HG02852 (cell line): Measurements from ENCODE around the gene IL11.

ENCODE experiments used
- ATAC-seq: cut with Tn5 transposase; IDR thresholded peaks from one replicate; pipeline ENCODE4 v1.9.1; 2021; ENCODE audit warnings: mild to moderate bottlenecking, moderate library complexity; ENCODE audit not compliant: unreplicated experiment

IL11 gene

DNA sequence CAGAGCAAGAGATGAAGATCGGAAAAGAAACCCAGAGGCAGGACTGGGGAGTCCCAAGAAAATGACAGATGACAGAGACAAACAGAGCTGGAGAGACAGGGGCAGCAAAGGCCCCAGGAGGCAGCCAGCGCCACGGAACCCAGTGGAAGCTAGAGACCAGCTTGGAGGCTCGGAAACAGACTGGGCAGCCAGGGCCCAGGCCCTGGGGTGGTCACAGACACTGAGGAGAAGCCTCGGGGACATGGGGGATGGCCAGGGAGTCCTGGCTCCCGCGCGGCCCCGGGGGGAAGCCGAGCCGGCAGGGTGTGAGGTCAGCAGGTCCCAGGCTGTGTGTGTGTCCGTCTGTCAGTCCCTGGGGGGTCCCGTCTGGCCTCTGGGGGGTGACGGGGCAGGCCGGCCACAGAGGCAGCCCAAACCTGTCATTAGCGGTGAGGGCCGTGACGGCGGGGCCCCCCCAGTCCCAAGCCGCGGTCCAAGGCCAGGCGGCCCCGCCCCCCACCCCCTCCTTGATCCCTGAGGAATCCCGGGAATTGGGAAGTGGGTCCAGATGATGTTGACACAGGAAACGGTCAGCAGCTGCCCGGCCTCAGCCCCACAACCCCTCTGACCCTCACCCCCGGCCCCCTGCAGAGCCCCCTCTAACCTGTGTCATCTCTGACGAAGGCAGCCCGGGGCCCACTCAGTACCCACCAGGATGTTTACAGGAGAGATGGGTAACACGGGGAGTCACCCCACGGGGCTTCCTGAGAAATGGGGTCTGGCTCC lies 3.9 kb upstream of the IL11 start:
- no peak for ATAC-seq

DNA sequence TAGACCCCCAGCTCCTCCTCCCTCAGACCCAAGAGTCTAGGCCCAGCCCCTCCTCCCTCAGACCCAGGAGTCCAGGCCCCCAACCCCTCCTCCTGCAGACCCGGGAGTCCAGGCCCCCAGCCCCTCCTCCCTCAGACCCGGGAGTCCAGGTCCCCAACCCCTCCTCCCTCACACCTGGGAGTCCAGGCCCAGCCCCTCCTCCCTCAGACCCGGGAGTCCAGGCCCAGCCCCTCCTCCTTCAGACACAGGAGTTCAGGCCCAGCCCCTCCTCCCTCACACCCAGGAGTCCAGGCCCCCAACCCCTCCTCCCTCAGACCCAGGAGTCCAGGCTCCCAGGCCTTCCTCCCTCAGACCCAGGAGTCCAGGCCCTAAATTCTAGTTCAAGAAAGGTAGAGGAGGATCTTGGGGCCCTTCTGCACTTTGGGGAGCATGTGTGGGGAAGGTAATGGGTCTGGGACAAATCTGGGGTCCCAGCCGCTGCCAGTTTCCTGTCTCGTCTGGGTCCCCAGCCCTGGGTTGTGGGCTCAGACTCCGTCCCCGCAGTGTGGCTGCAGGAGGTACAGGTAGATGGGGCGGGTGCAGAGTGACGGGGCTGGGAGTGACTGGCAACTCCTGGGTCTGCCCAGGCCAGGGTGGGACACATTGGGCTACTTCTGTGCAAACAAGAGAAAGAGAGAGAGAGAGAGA lies 3.2 kb upstream of the IL11 start:
- no peak for ATAC-seq

- no peak for ATAC-seq
These were observed 2.2 kb upstream of the IL11 start for GRCh38 chr19:55372316-55373081.

DNA sequence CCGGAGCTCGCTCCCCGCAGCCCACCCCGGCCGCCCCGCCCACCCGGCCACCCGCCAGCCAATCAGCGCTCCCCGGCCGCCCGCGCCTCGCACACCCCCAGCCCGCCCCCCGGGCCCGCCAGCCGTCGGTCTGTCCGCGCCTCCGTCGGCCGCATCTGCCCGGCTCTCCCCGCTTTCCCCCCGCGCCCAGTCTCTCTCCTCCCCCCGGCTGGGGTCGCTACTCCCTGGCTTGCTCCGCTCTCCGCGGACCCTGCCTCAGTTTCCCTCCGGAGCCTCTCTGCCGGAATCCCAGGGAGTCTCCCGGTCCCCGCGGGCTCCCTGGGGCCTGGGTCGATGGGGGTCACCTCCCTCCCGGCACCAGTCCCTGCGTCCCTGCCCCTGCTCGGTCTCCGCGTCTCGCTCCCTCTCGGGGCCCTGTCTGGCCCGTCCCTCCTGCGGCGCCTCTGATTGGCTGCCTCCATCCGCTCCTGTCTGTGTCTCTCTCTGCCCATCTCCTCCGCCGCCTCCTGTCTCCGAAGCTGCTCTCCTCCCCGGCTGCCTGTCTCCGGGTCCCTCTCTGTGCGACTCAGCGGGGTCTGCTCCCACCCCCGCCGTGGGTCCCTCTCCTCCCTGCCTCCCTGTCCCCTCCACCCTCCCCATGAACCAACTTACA lies 484 bp downstream of the IL11 start:
- no peak for ATAC-seq

GRCh38 chr19:55368701-55369563 lies 1.3 kb downstream of the IL11 start:
- no peak for ATAC-seq

- ATAC-seq = no peak
These were observed 2.2 kb downstream of the IL11 start for GRCh38 chr19:55368106-55368505.

GRCh38 chr19:55366790-55367189 lies 3.5 kb downstream of the IL11 start:
- no peak for ATAC-seq

DNA sequence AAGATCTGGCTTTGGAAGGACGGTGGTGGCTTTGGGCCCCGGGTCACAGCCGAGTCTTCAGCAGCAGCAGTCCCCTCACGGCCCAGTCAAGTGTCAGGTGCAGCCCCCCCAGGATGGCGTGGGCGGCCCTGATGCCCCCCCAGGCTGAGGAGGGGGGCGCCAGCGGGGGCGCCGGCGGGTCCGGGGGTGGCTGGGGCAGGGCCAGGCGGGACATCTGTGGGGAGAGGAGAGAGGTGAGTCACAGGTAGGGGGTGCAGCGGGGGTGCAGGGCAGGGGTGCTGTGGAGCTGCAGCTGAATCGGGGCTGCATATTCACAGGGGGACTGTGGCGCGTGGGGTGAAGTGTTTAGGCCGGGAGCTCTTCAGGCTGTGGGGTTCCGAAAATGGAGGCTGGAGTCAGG lies 4.3 kb downstream of the IL11 start:
- no peak for ATAC-seq

- ATAC-seq = no peak
These were observed 5.0 kb downstream of the IL11 start for GRCh38 chr19:55365245-55365644.

DNA sequence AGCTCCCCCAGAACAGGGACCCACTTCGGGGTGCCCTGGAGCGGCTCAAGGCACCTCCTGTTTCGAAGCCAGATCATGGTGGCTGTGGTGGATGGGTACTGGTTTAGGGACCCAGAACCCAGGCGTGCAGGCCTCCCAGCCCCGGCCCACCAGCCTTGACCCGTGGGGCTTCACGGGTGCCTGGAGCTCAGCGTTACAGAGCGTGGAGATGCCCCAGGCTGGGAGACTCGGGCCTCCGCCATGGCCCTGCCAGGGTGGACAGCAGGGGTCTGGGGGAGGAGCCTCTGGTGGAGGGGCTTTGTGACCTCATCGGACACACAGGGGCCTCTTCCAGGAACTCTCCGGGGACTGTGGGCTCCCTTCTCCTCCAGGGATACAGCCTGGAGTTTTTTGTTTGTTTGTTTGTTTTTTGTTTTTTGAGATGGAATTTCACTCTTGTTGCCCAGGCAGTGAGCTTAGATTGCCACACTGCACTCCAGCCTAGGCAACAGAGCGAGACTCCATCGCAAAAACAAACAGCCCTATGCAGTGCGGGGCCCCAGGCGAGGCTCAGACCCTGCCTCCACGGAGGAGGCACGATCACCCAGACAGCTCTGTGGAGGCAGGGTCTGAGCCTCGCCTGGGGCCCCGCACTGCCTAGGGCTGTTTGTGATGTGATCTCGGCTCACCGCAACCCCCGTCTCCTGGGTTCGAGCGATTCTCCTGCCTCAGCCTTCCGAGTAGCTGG lies 7.1 kb downstream of the IL11 start, which contains the start of gene GARIN5B:
Gene GARIN5B, minus strand, starts transcription at position 271 of the 727 bp plus-strand sequence. Its CDS starts 194 bp downstream, at position 77.
- no peak for ATAC-seq

GRCh38 chr19:55362174-55362989 lies 7.9 kb downstream of the IL11 start:
- ATAC-seq = no peak

DNA sequence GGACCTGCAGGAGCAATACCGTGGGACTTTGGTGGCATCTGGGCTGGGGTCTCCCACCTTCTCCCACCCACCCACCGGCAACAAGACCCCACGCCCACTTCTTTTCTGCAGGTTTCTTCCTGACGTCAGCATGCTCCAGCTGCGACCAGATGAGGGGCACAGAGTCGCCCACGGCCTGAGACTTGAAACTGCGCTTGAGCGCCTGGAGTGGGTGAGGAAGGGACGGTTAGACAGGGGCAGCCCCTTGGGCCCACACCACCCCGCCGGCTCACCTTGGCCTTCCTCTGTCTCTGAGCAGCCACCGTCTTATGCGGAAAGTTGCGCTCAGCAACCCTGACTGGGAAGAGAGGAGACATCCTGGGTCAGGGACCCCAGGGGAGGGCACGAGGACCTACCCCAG lies 9.4 kb downstream of the IL11 start:
- ATAC-seq = no peak

DNA sequence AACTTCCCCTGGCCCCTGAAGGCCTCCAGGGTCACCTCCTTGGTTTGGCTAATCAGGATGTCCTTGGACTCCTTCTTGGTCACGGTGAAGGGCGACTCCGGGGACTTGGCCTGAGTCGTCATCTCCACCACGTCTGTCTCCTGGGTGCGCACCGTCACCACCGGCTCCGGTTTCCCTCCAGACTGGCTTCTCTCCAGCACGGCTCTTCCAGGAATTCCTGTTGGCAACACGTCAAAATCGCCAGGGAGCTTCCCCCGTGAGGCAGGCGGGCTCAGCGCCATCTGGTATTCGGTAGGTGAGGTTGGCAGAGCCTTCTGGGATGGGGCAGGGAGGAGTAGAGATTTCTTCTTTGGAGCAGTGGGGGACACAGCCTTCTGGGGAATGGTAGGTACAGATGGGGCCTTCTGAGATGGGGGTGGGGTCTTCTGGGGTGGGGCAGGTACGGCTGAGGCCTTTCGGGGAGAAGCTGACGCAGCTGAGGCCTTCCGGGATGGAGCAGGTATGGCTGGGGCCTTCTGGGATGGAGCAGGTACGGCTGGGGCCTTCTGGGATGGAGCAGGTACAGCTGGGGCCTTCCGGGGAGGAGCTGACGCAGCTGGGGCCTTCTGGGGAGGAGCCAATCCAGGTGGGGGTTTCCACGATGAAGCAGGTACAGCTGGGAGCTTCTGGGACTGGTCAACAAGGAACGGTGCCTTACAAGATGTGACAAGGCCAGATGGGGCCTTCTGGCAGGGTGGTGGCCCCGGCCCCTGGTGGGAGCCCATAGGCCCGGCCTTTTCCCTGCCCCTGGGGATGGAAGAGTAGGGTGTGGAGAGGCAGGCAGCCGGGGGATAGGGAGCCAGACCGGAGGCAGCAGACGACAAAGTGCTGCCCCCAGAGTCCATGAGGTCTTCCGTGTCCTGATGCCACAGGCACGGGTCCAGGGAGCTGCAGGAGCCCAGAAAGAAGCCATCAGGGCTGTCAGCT lies 11.0 kb downstream of the IL11 start:
- no peak for ATAC-seq

DNA sequence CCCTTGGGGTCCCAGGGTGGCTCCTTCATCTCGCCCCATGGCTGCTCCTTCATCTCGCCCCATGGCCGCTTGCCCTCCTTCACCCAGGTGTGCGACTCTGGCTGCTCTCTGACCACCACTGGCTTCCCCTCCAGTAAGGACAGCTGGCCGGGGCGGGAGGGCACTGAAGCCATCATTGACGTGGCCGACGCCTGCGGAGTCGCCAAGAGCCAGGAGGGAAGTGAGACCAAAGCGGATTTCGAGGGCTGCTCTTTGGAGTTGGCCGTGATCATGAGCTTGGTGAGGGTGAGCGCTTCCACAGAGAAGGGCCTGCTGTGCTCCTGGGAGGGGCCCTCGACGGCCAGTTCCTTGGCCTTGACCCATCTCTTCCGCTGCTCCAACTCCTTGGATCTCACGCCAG lies 11.8 kb downstream of the IL11 start:
- no peak for ATAC-seq

DNA sequence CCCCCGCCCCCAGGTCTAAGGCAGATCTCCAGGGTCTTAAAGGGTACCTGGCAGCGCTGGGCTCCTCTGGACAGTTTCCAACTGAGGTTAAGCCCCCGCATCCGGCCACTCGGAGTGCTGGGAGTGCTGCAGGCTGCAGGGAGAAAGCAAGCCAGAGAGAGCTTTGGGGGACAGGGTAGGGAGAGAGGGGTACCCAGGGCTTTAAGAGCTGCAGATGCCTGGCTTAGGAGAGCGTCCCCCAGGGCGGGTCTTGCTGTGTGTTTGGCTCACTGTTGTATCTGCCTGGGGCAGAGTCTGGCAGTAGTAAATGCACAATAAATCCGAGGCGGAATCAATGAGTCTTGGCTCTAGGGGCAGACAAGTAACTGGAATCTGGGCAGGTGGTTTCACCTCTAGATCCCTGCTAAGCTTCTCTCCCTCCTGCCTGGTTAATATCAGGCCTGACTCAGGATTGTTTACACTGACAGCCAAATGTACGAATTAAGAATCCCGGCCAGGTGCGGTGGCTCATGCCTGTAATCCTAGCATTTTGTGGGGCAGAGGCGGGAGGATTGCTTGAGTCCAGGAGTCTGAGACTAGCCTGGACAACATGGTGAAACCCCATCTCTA lies 14.9 kb downstream of the IL11 start:
- no peak for ATAC-seq

DNA sequence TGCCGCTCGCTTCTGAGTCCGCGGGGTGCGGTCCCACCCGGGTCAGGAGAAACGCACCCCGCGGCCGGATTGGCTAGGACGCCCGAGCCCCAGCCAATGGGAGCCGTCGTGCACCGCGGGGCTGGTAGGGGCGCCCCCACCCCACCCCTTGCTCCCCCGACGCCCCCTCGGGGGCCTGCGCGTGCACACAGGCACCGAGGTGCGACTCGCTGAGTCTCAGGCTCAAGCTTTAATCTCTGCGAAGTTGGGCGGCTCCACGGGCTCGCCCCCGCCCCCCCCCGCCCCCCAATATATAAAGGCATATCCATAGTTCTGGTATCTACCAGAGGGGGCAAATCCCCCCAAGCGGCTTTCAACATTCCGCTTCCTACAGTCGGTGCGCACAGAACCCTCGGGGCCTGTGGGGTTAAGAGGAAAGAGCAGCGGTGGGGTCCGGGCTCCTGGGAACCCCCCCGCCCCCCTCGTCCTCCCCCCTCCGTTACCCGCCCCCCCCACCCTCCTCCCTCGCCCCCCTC lies 15.5 kb downstream of the IL11 start, which contains the start of gene COX6B2:
Gene COX6B2, minus strand, starts transcription at position 22 of the 515 bp plus-strand sequence. CDS start 198 bp downstream, outside the sequence.
- ATAC-seq = no peak
